ENCODE measurements around the gene ITPR3.

Gene ITPR3

GRCh38 chr6:33727932-33728331 lies 106.8 kb downstream of the ITPR3 start:
- no peaks in the 10 kb centered on the region for H3K4me1 ChIP-seq (ENCODE audit: control insufficient read depth in 1 of 2, insufficient read depth in 2 of 2, low read length in 2 of 2)
- H3K27ac ChIP-seq (ENCODE audit: low read depth, low read length), result no peak overlapping the region
- H3K4me3 ChIP-seq (ENCODE audit: low read depth in 1 of 2, low read length in 2 of 2), result no peak overlapping the region
- no peaks in the 10 kb centered on the region for H3K36me3 ChIP-seq (ENCODE audit: control insufficient read depth in 1 of 2, insufficient read depth in 2 of 2, low read length in 2 of 2)
- no peak overlapping the region for H3K9ac ChIP-seq (ENCODE audit: low read depth in 1 of 2, low read length in 2 of 2)
- H3K9me3 ChIP-seq (ENCODE audit: control insufficient read depth in 1 of 2, low read length in 2 of 2), result no peaks in the 10 kb centered on the region
- no peaks in the 10 kb centered on the region for H3K27me3 ChIP-seq (ENCODE audit: control insufficient read depth in 1 of 2, insufficient read depth in 2 of 2, low read length in 2 of 2)

GRCh38 chr6:33728438-33728837 lies 107.3 kb downstream of the ITPR3 start:
- Histone ChIP-seq H3K9ac (ENCODE audit: low read depth in 1 of 2, low read length in 2 of 2) (no peak overlapping the region), H3K36me3 (ENCODE audit: control insufficient read depth in 1 of 2, insufficient read depth in 2 of 2, low read length in 2 of 2) (no peaks in the 10 kb centered on the region), H3K27me3 (ENCODE audit: control insufficient read depth in 1 of 2, insufficient read depth in 2 of 2, low read length in 2 of 2) (no peaks in the 10 kb centered on the region), H3K9me3 (ENCODE audit: control insufficient read depth in 1 of 2, low read length in 2 of 2) (no peaks in the 10 kb centered on the region), H3K27ac (ENCODE audit: low read depth, low read length) (no peak overlapping the region), H3K4me3 (ENCODE audit: low read depth in 1 of 2, low read length in 2 of 2) (no peak overlapping the region), H3K4me1 (ENCODE audit: control insufficient read depth in 1 of 2, insufficient read depth in 2 of 2, low read length in 2 of 2) (no peaks in the 10 kb centered on the region)

GRCh38 chr6:33729059-33729458 lies 107.9 kb downstream of the ITPR3 start:
- H3K4me3 ChIP-seq (ENCODE audit: low read depth in 1 of 2, low read length in 2 of 2), result no peak overlapping the region
- no peaks in the 10 kb centered on the region for H3K4me1 ChIP-seq (ENCODE audit: control insufficient read depth in 1 of 2, insufficient read depth in 2 of 2, low read length in 2 of 2)
- H3K9ac ChIP-seq (ENCODE audit: low read depth in 1 of 2, low read length in 2 of 2), result no peak overlapping the region
- no peaks in the 10 kb centered on the region for H3K27me3 ChIP-seq (ENCODE audit: control insufficient read depth in 1 of 2, insufficient read depth in 2 of 2, low read length in 2 of 2)
- H3K36me3 ChIP-seq (ENCODE audit: control insufficient read depth in 1 of 2, insufficient read depth in 2 of 2, low read length in 2 of 2), result no peaks in the 10 kb centered on the region
- H3K9me3 ChIP-seq (ENCODE audit: control insufficient read depth in 1 of 2, low read length in 2 of 2), result no peaks in the 10 kb centered on the region
- H3K27ac ChIP-seq (ENCODE audit: low read depth, low read length), result no peak overlapping the region

- Histone ChIP-seq H3K36me3 (ENCODE audit: control insufficient read depth in 1 of 2, insufficient read depth in 2 of 2, low read length in 2 of 2) (no peaks in the 10 kb centered on the region), H3K9ac (ENCODE audit: low read depth in 1 of 2, low read length in 2 of 2) (no peak overlapping the region), H3K9me3 (ENCODE audit: control insufficient read depth in 1 of 2, low read length in 2 of 2) (no peaks in the 10 kb centered on the region), H3K4me3 (ENCODE audit: low read depth in 1 of 2, low read length in 2 of 2) (no peak overlapping the region), H3K4me1 (ENCODE audit: control insufficient read depth in 1 of 2, insufficient read depth in 2 of 2, low read length in 2 of 2) (no peaks in the 10 kb centered on the region), H3K27ac (ENCODE audit: low read depth, low read length) (no peak overlapping the region), H3K27me3 (ENCODE audit: control insufficient read depth in 1 of 2, insufficient read depth in 2 of 2, low read length in 2 of 2) (no peaks in the 10 kb centered on the region)
Measured at GRCh38 chr6:33730611-33731010, 109.5 kb downstream of the ITPR3 start.

GRCh38 chr6:33731035-33731434 lies 109.9 kb downstream of the ITPR3 start:
- Histone ChIP-seq H3K27ac (ENCODE audit: low read depth, low read length) (no peak overlapping the region), H3K36me3 (ENCODE audit: control insufficient read depth in 1 of 2, insufficient read depth in 2 of 2, low read length in 2 of 2) (no peaks in the 10 kb centered on the region), H3K4me1 (ENCODE audit: control insufficient read depth in 1 of 2, insufficient read depth in 2 of 2, low read length in 2 of 2) (no peaks in the 10 kb centered on the region), H3K9me3 (ENCODE audit: control insufficient read depth in 1 of 2, low read length in 2 of 2) (no peaks in the 10 kb centered on the region), H3K4me3 (ENCODE audit: low read depth in 1 of 2, low read length in 2 of 2) (no peak overlapping the region), H3K9ac (ENCODE audit: low read depth in 1 of 2, low read length in 2 of 2) (no peak overlapping the region), H3K27me3 (ENCODE audit: control insufficient read depth in 1 of 2, insufficient read depth in 2 of 2, low read length in 2 of 2) (no peaks in the 10 kb centered on the region)

GRCh38 chr6:33731751-33732282 lies 110.7 kb downstream of the ITPR3 start:
- Histone ChIP-seq H3K4me1 (ENCODE audit: control insufficient read depth in 1 of 2, insufficient read depth in 2 of 2, low read length in 2 of 2) (no peaks in the 10 kb centered on the region), H3K27me3 (ENCODE audit: control insufficient read depth in 1 of 2, insufficient read depth in 2 of 2, low read length in 2 of 2) (no peaks in the 10 kb centered on the region), H3K4me3 (ENCODE audit: low read depth in 1 of 2, low read length in 2 of 2) (no peak overlapping the region), H3K9me3 (ENCODE audit: control insufficient read depth in 1 of 2, low read length in 2 of 2) (no peaks in the 10 kb centered on the region), H3K36me3 (ENCODE audit: control insufficient read depth in 1 of 2, insufficient read depth in 2 of 2, low read length in 2 of 2) (no peaks in the 10 kb centered on the region), H3K27ac (ENCODE audit: low read depth, low read length) (no peak overlapping the region), H3K9ac (ENCODE audit: low read depth in 1 of 2, low read length in 2 of 2) (no peak overlapping the region)

GRCh38 chr6:33732385-33732784 lies 111.3 kb downstream of the ITPR3 start:
- Histone ChIP-seq H3K9ac (ENCODE audit: low read depth in 1 of 2, low read length in 2 of 2) (no peak overlapping the region), H3K4me1 (ENCODE audit: control insufficient read depth in 1 of 2, insufficient read depth in 2 of 2, low read length in 2 of 2) (no peaks in the 10 kb centered on the region)

GRCh38 chr6:33732817-33733708 lies 111.9 kb downstream of the ITPR3 start:
- Histone ChIP-seq H3K9me3 (ENCODE audit: control insufficient read depth in 1 of 2, low read length in 2 of 2) (no peaks in the 10 kb centered on the region), H3K36me3 (ENCODE audit: control insufficient read depth in 1 of 2, insufficient read depth in 2 of 2, low read length in 2 of 2) (no peaks in the 10 kb centered on the region), H3K9ac (ENCODE audit: low read depth in 1 of 2, low read length in 2 of 2) (no peak overlapping the region), H3K4me1 (ENCODE audit: control insufficient read depth in 1 of 2, insufficient read depth in 2 of 2, low read length in 2 of 2) (no peaks in the 10 kb centered on the region), H3K4me3 (ENCODE audit: low read depth in 1 of 2, low read length in 2 of 2) (no peak overlapping the region), H3K27me3 (ENCODE audit: control insufficient read depth in 1 of 2, insufficient read depth in 2 of 2, low read length in 2 of 2) (no peaks in the 10 kb centered on the region), H3K27ac (ENCODE audit: low read depth, low read length) (no peak overlapping the region)

More at GRCh38 chr6:33732385-33732784, 111.3 kb downstream of the ITPR3 start:
- Histone ChIP-seq H3K9me3 (ENCODE audit: control insufficient read depth in 1 of 2, low read length in 2 of 2) (no peaks in the 10 kb centered on the region), H3K36me3 (ENCODE audit: control insufficient read depth in 1 of 2, insufficient read depth in 2 of 2, low read length in 2 of 2) (no peaks in the 10 kb centered on the region), H3K27ac (ENCODE audit: low read depth, low read length) (no peak overlapping the region), H3K27me3 (ENCODE audit: control insufficient read depth in 1 of 2, insufficient read depth in 2 of 2, low read length in 2 of 2) (no peaks in the 10 kb centered on the region), H3K4me3 (ENCODE audit: low read depth in 1 of 2, low read length in 2 of 2) (no peak overlapping the region)

- H3K9me3 ChIP-seq (ENCODE audit: control insufficient read depth in 1 of 2, low read length in 2 of 2), result no peaks in the 10 kb centered on the region
- H3K9ac ChIP-seq (ENCODE audit: low read depth in 1 of 2, low read length in 2 of 2), result no peak overlapping the region
- no peaks in the 10 kb centered on the region for H3K4me1 ChIP-seq (ENCODE audit: control insufficient read depth in 1 of 2, insufficient read depth in 2 of 2, low read length in 2 of 2)
- no peak overlapping the region for H3K4me3 ChIP-seq (ENCODE audit: low read depth in 1 of 2, low read length in 2 of 2)
- H3K36me3 ChIP-seq (ENCODE audit: control insufficient read depth in 1 of 2, insufficient read depth in 2 of 2, low read length in 2 of 2), result no peaks in the 10 kb centered on the region
- H3K27ac ChIP-seq (ENCODE audit: low read depth, low read length), result no peak overlapping the region
- H3K27me3 ChIP-seq (ENCODE audit: control insufficient read depth in 1 of 2, insufficient read depth in 2 of 2, low read length in 2 of 2), result no peaks in the 10 kb centered on the region
Measured at GRCh38 chr6:33733709-33734007, 112.5 kb downstream of the ITPR3 start.

- no peaks in the 10 kb centered on the region for H3K36me3 ChIP-seq (ENCODE audit: control insufficient read depth in 1 of 2, insufficient read depth in 2 of 2, low read length in 2 of 2)
- H3K4me3 ChIP-seq (ENCODE audit: low read depth in 1 of 2, low read length in 2 of 2), result no peak overlapping the region
- peaks cover 0 to 7% of the 10 kb centered on the region in 2 donors for H3K4me1 ChIP-seq (ENCODE audit: control insufficient read depth in 1 of 2, insufficient read depth in 2 of 2, low read length in 2 of 2)
- no peak overlapping the region for H3K9ac ChIP-seq (ENCODE audit: low read depth in 1 of 2, low read length in 2 of 2)
- no peak overlapping the region for H3K27ac ChIP-seq (ENCODE audit: low read depth, low read length)
- no peaks in the 10 kb centered on the region for H3K9me3 ChIP-seq (ENCODE audit: control insufficient read depth in 1 of 2, low read length in 2 of 2)
- H3K27me3 ChIP-seq (ENCODE audit: control insufficient read depth in 1 of 2, insufficient read depth in 2 of 2, low read length in 2 of 2), result no peaks in the 10 kb centered on the region
Measured at GRCh38 chr6:33735216-33735615, 114.1 kb downstream of the ITPR3 start.
